GM10266 (cell line): Measurements from ENCODE around the gene RAB11FIP4.

Source experiments
- DNase-seq: peaks from one replicate; pipeline ENCODE4 v3.0.0; 2012; ENCODE audit errors: extremely low spot score
- TF ChIP-seq, protein P1 (sequence below): IDR thresholded peaks from 2 replicates; pipeline ENCODE4 v1.5.1; 2012; ENCODE audit warnings: mild to moderate bottlenecking, low read depth; ENCODE audit not compliant: control insufficient read depth, insufficient read depth; ENCODE audit errors: missing control alignments

RAB11FIP4 gene

DNA sequence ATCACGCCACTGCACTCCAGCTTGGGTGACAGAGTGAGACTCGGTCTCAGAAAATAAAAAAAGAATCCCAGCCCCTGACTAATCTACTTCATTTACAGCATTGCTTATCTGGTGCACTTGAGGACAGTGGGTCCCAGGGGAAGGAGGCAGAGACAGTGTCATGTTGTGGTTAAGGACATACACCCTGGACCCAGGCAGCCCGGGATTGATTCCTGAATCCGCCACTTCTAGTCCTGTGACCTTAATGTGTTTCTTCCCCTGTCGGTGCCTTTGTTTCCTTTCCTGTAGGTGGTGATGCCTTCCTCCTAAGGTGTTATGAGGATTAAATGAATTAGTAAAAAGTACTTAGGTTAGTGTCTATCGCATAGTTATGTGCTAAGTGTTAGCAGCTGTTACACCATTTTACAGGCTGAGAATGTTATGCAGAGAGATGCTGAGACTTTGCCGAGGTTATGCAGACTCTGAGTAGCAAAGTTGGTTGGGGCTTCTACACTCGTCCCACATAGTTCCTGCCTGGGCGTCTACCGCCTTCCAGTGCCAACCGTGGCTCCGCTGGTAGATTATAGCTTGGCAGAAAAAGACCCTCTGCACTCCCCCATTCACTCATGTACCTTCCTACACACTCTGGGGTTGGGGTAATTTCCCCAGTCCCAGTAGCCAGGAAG lies 74.8 kb downstream of the RAB11FIP4 start:
- no peak for DNase-seq
- TF ChIP-seq, protein P1, sequence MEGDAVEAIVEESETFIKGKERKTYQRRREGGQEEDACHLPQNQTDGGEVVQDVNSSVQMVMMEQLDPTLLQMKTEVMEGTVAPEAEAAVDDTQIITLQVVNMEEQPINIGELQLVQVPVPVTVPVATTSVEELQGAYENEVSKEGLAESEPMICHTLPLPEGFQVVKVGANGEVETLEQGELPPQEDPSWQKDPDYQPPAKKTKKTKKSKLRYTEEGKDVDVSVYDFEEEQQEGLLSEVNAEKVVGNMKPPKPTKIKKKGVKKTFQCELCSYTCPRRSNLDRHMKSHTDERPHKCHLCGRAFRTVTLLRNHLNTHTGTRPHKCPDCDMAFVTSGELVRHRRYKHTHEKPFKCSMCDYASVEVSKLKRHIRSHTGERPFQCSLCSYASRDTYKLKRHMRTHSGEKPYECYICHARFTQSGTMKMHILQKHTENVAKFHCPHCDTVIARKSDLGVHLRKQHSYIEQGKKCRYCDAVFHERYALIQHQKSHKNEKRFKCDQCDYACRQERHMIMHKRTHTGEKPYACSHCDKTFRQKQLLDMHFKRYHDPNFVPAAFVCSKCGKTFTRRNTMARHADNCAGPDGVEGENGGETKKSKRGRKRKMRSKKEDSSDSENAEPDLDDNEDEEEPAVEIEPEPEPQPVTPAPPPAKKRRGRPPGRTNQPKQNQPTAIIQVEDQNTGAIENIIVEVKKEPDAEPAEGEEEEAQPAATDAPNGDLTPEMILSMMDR: no peak

DNA sequence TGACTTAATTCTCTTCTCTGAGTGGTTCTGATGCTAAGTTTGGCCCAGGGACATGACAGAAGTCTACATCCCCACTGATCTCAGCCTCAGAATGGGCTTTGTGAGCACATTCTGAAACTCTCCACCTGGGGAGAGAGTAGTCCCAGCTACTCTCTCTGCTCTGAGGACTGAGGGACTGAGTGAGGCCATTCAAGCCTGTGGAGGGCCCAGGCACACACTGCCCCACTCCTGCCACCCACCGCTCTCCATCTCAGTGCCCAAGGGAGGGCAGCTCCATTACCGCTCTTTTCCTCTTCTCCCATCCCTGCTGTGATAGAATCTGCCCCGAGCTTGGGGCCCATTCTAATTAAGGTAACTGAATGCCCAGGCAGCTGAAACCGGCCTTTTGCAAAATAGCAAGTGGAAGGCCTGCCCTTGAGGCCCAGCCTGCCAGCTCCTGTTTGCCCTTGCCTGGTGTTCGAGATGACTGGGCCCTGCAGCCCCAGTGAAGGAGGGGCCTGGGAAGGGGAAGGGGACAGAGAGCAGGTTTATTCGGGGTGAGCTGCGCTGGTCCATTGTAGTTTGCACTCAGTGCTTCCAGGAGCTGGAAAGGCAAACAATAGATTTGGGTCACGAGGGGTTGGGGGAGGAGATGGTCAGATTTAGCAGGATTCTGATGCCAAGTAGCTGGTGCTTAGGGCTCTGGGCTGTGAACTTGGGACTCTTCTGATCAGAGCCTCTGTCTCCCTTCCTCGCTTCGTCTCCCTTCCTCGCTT lies 76.2 kb downstream of the RAB11FIP4 start:
- no peak for DNase-seq
- TF ChIP-seq, protein P1: no peak

DNA sequence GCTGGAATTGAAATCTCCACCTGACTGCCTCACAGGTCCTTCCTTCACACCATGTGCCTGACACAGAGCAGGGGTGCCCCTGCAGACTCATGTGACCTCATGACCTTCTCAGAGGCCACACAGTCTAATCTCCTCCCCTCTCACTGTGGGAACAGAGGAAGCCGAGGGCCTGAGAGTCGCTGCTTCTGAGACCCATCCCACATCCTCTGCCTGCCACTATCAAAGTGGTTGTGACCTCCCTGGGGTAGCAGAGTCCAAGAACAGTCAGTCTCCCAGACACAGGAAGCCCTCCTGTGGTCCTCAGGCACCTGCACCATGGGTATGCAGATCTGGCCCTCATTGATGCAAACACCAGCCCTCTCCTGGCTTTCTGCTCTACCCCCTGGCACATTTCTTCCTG lies 78.5 kb downstream of the RAB11FIP4 start:
- TF ChIP-seq, protein P1: no peak
- DNase-seq: no peak

DNA sequence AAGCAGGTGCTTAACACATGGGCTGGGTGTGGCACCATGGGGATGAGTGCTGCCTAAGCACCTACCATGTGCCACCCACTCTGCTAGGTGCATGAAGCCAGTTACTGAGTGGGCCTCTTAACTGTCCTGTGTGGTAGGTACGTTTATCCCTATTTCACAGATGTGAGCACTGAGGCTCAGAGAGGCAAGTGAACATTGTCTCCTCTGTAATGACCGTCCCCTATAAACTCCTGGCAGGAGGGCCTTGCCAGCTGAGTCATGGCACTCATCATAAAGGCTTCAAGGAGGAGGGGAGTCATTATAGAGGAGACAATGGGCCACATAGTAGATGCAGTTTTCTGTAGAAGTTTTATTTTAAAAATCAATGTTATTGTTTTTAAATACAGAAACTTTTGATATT lies 79.1 kb downstream of the RAB11FIP4 start:
- TF ChIP-seq, protein P1: no peak

DNA sequence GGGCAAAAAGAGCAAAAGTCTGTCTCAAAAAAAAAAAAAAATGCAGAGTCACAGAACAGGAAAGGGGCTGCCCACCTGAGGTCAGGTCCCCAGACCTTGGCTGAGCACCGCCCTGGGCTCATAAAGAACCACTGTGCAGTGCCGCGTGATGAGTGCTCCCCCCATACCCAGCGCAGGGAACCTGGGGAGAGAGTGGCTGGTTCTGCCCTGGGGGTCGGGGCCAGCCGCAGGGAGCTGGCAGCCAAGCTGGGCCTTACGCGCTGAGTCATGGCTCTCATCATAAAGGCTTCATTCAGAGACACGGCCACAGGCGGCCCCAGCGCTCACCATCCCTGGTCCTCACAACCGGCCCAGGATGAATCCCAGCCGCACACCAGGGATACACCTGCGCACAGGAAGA lies 80.7 kb downstream of the RAB11FIP4 start:
- TF ChIP-seq, protein P1: no peak
- DNase-seq: no peak

More for the DNA sequence above, 79.1 kb downstream of the RAB11FIP4 start:
- no peak for DNase-seq

DNA sequence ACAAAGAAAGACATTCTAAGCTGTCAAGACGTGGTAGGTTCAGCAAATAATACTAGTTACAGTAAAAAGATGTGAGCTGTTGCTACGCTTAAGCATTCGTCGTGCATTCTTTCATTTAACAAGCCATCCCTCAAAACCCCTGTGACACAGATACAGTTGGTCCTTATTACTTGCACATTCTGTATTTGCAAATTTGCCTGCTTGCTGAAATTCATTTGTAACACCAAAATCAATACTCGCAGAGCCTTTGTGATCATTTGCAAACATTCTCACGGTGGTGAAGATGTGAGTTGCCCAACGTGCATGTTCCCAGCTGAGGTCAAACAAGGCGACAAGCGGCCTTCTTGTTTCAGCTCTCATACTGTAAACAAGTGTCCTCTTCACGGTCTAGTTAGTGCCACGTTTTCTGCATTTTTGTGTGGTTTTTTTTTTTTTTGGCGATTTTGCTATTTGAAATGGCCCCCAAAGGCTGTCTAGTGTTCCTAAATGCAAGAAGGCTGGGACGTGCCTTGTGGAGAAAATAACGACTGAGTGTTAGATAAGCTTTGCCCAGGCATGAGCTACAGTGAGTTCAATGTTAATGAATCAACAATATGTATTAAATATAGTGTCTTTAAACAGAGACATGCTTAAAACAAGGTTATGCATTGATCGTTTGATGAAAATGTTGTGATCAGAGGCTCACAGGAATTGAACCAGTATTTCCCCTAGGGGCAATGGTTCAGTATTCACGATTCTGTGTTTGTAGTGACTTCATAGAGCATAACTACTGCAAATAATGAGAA lies 84.1 kb downstream of the RAB11FIP4 start:
- DNase-seq: no peak
- TF ChIP-seq, protein P1: no peak
